GM12801 (cell line): ENCODE measurements around the gene DOCK8.

Experiments
- CTCF ChIP-seq: IDR thresholded peaks from one replicate; pipeline ENCODE4 v1.5.1; 2011; ENCODE audit warnings: control low read depth; ENCODE audit not compliant: insufficient read length; ENCODE audit errors: extremely low read depth

DOCK8 gene

GRCh38 chr9:242461-243080 is 27.9 kb downstream of the DOCK8 start:
- TF ChIP-seq CTCF = no peak

- no peak for TF ChIP-seq CTCF
Observed at GRCh38 chr9:248278-248961, 33.8 kb downstream of the DOCK8 start.

- no peak for TF ChIP-seq CTCF
Observed at GRCh38 chr9:249025-249424, 34.4 kb downstream of the DOCK8 start.

- no peak for TF ChIP-seq CTCF
Observed at GRCh38 chr9:250039-250438, 35.4 kb downstream of the DOCK8 start.

- TF ChIP-seq CTCF = no peak
Observed at GRCh38 chr9:250625-251024, 36.0 kb downstream of the DOCK8 start.

GRCh38 chr9:251398-251797 is 36.7 kb downstream of the DOCK8 start:
- no peak for TF ChIP-seq CTCF

- TF ChIP-seq CTCF = no peak
Observed at GRCh38 chr9:253539-253938, 38.9 kb downstream of the DOCK8 start.
